AG04449 (cell line): ENCODE results near the gene LKAAEAR1.

Experiments used
- CTCF ChIA-PET: fragments of 350-600 bp; formaldehyde crosslinking; extraction: SDS; loops from one replicate; lab custom pipeline; 2021; ENCODE audit warnings: antibody characterized with exemption; lab: Yijun Ruan, JAX
- POLR2A ChIA-PET: fragments of 400-600, 350-600 bp; formaldehyde crosslinking; extraction: SDS; loops from one replicate; lab custom pipeline; 2020; ENCODE audit warnings: antibody characterized with exemption, inconsistent platforms; lab: Yijun Ruan, JAX
- DNase-seq: peaks from one replicate; pipeline ENCODE4 v3.0.0-alpha.2; 2010; ENCODE audit warnings: low read depth, low spot score
- H3K4me3 ChIP-seq: 2 replicates; pipeline ENCODE4 v1.5.1; 2011; ENCODE audit warnings: low read depth, mild to moderate bottlenecking, control low read depth, low read length
- TF ChIP-seq, protein P1 (sequence below): IDR thresholded peaks from one replicate; pipeline ENCODE4 v1.5.1; 2011; ENCODE audit warnings: mild to moderate bottlenecking, moderate library complexity, low read length, control low read depth, inconsistent platforms; ENCODE audit not compliant: insufficient read depth; ENCODE audit errors: missing control alignments

LKAAEAR1 gene

GRCh38 chr20:64038565-64039292, 45.5 kb downstream of the LKAAEAR1 start:
- ChIA-PET CTCF (interaction anchor here (0.7 to 5.9 kb wide), 26 partner anchors 8 to 499 kb away, joined by 3 to 69 read pairs (median 4); partner anchors contain the start of genes LKAAEAR1 and TCEA2), POLR2A (interaction anchor here (0.8 kb wide), 1 partner anchor 933 kb away, joined by 3 read pairs; no protein-coding TSS in a partner anchor)
- TF ChIP-seq, protein P1, sequence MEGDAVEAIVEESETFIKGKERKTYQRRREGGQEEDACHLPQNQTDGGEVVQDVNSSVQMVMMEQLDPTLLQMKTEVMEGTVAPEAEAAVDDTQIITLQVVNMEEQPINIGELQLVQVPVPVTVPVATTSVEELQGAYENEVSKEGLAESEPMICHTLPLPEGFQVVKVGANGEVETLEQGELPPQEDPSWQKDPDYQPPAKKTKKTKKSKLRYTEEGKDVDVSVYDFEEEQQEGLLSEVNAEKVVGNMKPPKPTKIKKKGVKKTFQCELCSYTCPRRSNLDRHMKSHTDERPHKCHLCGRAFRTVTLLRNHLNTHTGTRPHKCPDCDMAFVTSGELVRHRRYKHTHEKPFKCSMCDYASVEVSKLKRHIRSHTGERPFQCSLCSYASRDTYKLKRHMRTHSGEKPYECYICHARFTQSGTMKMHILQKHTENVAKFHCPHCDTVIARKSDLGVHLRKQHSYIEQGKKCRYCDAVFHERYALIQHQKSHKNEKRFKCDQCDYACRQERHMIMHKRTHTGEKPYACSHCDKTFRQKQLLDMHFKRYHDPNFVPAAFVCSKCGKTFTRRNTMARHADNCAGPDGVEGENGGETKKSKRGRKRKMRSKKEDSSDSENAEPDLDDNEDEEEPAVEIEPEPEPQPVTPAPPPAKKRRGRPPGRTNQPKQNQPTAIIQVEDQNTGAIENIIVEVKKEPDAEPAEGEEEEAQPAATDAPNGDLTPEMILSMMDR, result peak; percentile 80
- no peak for DNase-seq
- peak overlapping the region; percentile 40 for H3K4me3 ChIP-seq

DNA sequence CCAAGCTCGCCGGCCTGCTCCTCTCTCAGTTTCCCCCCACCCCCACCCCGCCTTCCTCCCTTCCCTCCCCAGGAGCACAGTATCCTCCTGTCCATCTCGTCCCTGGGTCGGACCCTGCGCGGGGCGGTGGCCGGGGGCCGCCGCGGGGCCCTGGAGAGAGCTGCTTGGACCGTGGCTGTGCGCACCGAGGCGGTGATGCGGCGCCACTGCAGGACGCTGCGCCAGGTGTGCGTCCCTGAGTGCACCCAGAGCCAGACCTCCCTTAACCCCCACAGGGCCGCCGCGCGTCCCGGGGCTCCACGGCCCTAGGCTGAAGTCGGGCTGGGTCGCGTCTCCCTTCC, 46.0 kb downstream of the LKAAEAR1 start:
- ChIA-PET POLR2A (interaction anchor here (0.8 kb wide), 1 partner anchor 932 kb away, joined by 3 read pairs; no protein-coding TSS in a partner anchor), CTCF (interaction anchor here (0.7 to 5.9 kb wide), 23 partner anchors 7 to 499 kb away, joined by 3 to 69 read pairs (median 4); partner anchors contain the start of genes LKAAEAR1 and TCEA2)
- TF ChIP-seq, protein P1, result no peak
- no peak overlapping the region for H3K4me3 ChIP-seq
- DNase-seq, result no peak

DNA sequence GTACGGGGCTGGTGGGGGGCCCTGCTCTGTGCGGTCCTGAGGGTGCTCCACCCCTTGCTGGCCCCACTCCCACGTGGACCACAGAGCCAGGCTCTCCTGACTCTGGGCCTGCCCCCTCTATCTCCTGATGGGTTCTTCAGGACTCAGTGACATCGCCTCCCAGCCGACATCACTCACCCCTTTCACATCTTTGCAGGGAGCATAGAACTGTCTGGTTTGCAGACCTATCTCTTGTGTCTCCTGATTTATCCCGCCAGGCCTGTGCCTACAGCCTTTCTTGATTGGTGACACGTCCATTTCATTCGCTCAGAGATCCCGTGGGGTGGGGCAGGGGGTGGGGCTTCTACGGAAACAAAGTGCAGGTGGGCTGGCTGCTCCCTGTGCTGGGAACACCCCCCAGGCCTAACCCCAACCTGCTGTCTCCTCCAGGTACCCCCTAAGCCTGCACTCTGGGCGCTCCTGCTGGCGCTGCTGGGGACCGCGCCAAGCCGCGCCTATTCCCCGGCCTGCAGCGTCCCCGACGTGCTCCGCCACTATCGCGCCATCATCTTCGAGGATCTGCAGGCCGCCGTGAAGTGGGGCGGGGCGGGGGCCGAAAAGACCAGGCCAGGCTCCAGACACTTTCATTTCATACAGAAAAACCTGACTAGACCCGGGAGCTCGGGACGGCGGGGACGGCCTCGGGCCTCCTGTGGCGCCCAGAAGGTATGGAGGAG, 46.5 kb downstream of the LKAAEAR1 start:
- POLR2A ChIA-PET, result no interaction called here
- TF ChIP-seq, protein P1, result no peak
- no peak for DNase-seq
- H3K4me3 ChIP-seq, result no peak overlapping the region
- CTCF ChIA-PET, result interaction anchor here (0.8 to 5.9 kb wide), 16 partner anchors 7 to 498 kb away, joined by 3 to 69 read pairs (median 6); partner anchors contain the start of genes PRPF6 and TCEA2

- TF ChIP-seq, protein P1, result no peak
- ChIA-PET POLR2A (interaction anchor here (1.1 kb wide), 1 partner anchor 26 kb away, joined by 3 read pairs; the partner anchor contains the start of gene TCEA2), CTCF (interaction anchor here (1.2 to 5.9 kb wide), 4 partner anchors 20 to 84 kb away, joined by 3 to 69 read pairs (median 6); partner anchors contain the start of gene PRPF6)
- no peak overlapping the region for H3K4me3 ChIP-seq
- DNase-seq, result no peak
Observed at GRCh38 chr20:64037199-64037497, 47.0 kb downstream of the LKAAEAR1 start.

DNA sequence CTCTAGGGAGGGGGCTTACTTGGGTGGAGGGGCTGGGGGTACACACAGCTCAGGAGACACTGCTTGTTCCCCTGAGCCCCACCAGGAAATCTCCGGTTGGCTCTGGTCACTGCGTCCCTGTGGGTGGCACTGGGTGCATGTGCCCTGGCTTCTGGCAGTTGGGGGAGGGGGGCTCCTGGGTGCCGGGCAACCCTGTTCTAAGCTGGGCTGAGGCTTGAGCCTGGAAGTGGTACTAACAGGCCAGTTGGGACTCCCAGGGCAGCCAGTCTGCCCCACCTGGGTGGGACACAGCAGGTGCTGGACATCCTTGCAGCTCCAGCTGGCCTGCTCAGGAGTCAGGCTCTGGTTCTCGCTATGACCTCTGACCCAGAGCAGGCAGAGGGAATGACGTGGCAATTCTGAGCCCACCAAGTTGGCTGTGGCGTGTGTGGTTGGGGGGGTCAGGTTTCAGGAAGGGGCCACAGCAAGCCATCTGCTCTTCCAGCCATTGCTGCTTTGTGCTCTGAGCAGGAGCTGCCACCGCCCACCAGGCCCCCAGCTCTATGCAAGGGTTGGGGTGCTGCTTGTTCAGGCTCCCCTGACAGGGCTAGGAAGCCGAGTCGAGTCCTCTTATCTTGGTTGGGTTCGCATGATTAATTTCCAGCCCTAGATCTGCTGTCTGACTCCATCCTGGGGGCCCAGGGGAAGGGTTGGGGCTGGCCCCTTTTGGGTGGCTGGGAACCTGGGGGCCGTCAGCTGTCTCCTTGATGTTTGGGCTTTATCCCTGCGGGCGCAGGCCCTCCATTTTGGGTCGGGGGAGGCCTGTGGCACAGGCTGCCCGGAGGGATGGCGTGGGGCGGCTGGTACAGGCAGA, 47.6 kb downstream of the LKAAEAR1 start:
- POLR2A ChIA-PET, result interaction anchor here (1.1 kb wide), 1 partner anchor 26 kb away, joined by 3 read pairs; the partner anchor contains the start of gene TCEA2

More for the DNA sequence above, 47.6 kb downstream of the LKAAEAR1 start:
- no peak overlapping the region for H3K4me3 ChIP-seq
- no peak for DNase-seq
- CTCF ChIA-PET, result interaction anchor here (0.9 to 5.9 kb wide), 4 partner anchors 21 to 84 kb away, joined by 3 to 69 read pairs (median 6); partner anchors contain the start of gene PRPF6
- TF ChIP-seq, protein P1, result no peak
